Measurements from ENCODE around the gene ZNF330. TPM values are rescaled to one million over a fixed set of nuclear protein-coding genes. Genes with fewer than 3 reads are reported as not detected.

Gene ZNF330
- total and polyA plus RNA-seq, 2 of the 8 experiments (the other 6 are each of a cell fraction or from before 2014, with no cell fraction given), result 17.7 to 44.3 TPM

DNA sequence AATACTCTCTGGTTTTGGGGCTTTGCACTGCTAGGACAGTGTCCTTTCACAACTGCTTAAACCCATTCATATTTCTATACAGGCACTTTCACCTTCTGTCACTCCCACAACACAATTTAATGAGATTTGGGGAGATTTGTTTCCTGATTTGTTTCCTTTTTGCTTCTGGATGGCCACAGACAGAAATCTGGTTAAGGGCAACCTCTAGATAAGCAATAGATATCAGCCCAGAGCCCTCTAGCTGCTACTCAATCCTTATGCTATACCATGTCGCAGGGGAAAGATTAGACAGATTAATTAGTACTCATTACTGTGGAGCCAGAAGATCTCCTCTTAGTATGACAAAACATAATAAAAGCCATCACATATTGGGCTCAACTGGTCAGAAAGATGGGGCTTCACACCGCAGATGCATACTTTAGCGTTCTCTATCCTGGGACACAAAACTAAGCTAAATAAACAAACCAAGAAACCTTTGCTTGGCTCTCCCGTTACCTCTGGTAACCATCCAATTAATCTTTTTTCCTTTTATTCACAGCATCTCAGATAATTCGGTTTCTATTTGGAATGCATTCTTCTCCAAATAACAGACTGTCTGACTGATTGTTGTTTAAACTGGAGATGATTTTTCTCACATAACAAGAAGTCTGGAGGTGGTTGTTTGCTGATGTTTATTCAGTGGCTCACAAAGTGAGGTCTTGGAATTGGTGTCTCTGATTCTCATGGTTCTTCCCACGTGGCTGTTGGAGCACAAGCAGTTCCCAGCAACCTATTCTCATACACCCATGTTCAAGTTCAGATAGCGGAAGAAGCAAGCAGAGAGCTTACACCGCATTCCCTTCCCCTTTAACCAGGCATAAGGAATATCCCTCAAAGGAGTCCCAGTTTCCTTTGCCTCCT, 41.0 kb upstream of the ZNF330 start:
- Histone ChIP-seq H3K4me1 (replicated peaks in 1 of 4; ENCODE audit: control insufficient read depth in 3 of 4, insufficient read depth in 4 of 4, low read length in 3 of 4) (no peaks in the 10 kb centered on the region), H3K18ac (ENCODE audit: extremely low read depth, low read length) (no peak overlapping the region), H3K9ac (replicated peaks in 1 of 4; ENCODE audit: extremely low read depth in 1 of 4, low read depth in 3 of 4, low read length in 3 of 4) (no peak overlapping the region), H3K79me1 (ENCODE audit: low read depth, low read length) (no peaks in the 10 kb centered on the region), H3K14ac (ENCODE audit: insufficient read length) (no peak overlapping the region), H3K4me2 (ENCODE audit: insufficient read depth in 1 of 2, low read depth in 2 of 2, low read length in 2 of 2) (no peak overlapping the region), H4K20me1 (replicated peaks in 1 of 2; ENCODE audit: control insufficient read depth in 1 of 2, insufficient read depth in 2 of 2, low read length in 2 of 2) (no peaks in the 10 kb centered on the region), H2AK5ac (ENCODE audit: low read depth, low read length) (no peak overlapping the region), H2BK12ac (ENCODE audit: low read depth, low read length) (no peak overlapping the region), H3K23ac (ENCODE audit: insufficient read length) (no peak overlapping the region), H3K4ac (replicated peaks; ENCODE audit: insufficient read length, low read depth, low read length) (no peak overlapping the region), H3K23me2 (ENCODE audit: low read depth, low read length) (no peaks in the 10 kb centered on the region), H4K5ac (ENCODE audit: insufficient read length, low read depth, low read length) (no peak overlapping the region), H2AFZ (ENCODE audit: low read length) (no peak overlapping the region), H2BK5ac (ENCODE audit: low read depth, low read length) (no peak overlapping the region), H2BK15ac (ENCODE audit: low read length) (no peak overlapping the region), H3K27me3 (replicated peaks in 1 of 4; ENCODE audit: control insufficient read depth in 3 of 4, extremely low read depth in 1 of 4, insufficient read depth in 3 of 4, low read length in 3 of 4) (no peaks in the 10 kb centered on the region), H3K4me3 (ENCODE audit: extremely low read depth in 1 of 4, insufficient read depth in 2 of 4, low read depth in 3 of 4, low read length in 4 of 4) (no peak overlapping the region), H2BK20ac (ENCODE audit: low read length) (no peak overlapping the region), H3K36me3 (ENCODE audit: control insufficient read depth in 2 of 4, insufficient read depth in 4 of 4, low read length in 3 of 4) (no peaks in the 10 kb centered on the region), H2BK120ac (replicated peaks; ENCODE audit: low read depth, low read length) (no peak overlapping the region), H3K79me2 (ENCODE audit: control insufficient read depth in 1 of 2, insufficient read depth in 2 of 2, low read length in 2 of 2) (no peaks in the 10 kb centered on the region), H3K9me3 (ENCODE audit: insufficient read depth in 2 of 2, low read depth in 1 of 2, low read length in 1 of 2) (no peaks in the 10 kb centered on the region), H3K27ac (ENCODE audit: low read depth, low read length) (no peak overlapping the region), H3K56ac (replicated peaks; ENCODE audit: insufficient read length, low read depth, low read length) (no peak overlapping the region), H4K91ac (replicated peaks; ENCODE audit: insufficient read length, low read length) (no peak overlapping the region), H4K8ac (ENCODE audit: extremely low read depth, insufficient read depth, low read length) (no peak overlapping the region)
- POLR2A ChIA-PET (ENCODE audit: partially characterized antibody), result no interaction called here
- FAIRE-seq (no peak), DNase-seq (ENCODE audit: low read depth in 1 of 2, low spot score in 2 of 2) (no peak)
- 77% methylated on average over 8 of the region's 8 CpGs; no CpG with 5 or more reads in 1 of the 2 experiments for WGBS, 2 experiments (ENCODE audit: extremely low coverage in 1 of 2, insufficient coverage in 1 of 2, insufficient read length in 1 of 2, insufficient replicate concordance in 2 of 2, low coverage in 1 of 2, low lambda C conversion rate in 2 of 2, missing lambda C conversion rate in 1 of 2)
- CTCF ChIA-PET (ENCODE audit: partially characterized antibody), result interaction anchor here (0.9 kb wide), 1 partner anchor 1665 kb away, joined by 3 read pairs; no protein-coding TSS in a partner anchor
- TF ChIP-seq TAF1 (IDR thresholded peaks at IDR 0.05; ENCODE audit: low read depth, low read length) (no peak), CEBPB (IDR thresholded peaks at IDR 0.05; ENCODE audit: low read depth, low read length) (no peak), FOSL1 (IDR thresholded peaks at IDR 0.05; ENCODE audit: insufficient read depth, low read depth, low read length) (no peak), EGR1 (IDR thresholded peaks at IDR 0.05; ENCODE audit: borderline replicate concordance, low read depth, low read length) (no peak), CBX5 (IDR thresholded peaks at IDR 0.05; ENCODE audit: low read depth, low read length) (no peak), HDAC6 (IDR thresholded peaks at IDR 0.05; ENCODE audit: low read depth, low read length) (no peak), CHD1 (IDR thresholded peaks at IDR 0.05; ENCODE audit: low read depth, low read length) (no peak), SRF (IDR thresholded peaks at IDR 0.05; ENCODE audit: low read depth, low read length) (no peak), KDM4A (IDR thresholded peaks at IDR 0.05; ENCODE audit: low read depth, low read length, severe bottlenecking) (no peak), TBP (IDR thresholded peaks at IDR 0.05; ENCODE audit: low read depth, low read length) (no peak), KDM5A (IDR thresholded peaks at IDR 0.05; ENCODE audit: low read length) (no peak), KDM1A (IDR thresholded peaks at IDR 0.05; ENCODE audit: borderline replicate concordance, low read length) (no peak)
- TF ChIP-seq, protein P1, sequence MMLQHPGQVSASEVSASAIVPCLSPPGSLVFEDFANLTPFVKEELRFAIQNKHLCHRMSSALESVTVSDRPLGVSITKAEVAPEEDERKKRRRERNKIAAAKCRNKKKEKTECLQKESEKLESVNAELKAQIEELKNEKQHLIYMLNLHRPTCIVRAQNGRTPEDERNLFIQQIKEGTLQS (IDR thresholded peaks at IDR 0.05; ENCODE audit: insufficient read depth, low read depth, low read length), result no peak

Measured in H1 (cell line).